HFFc6 (cell line): ENCODE data around the gene SMOC2. TPM values are rescaled to one million over a fixed set of nuclear protein-coding genes. Genes with fewer than 3 reads are reported as not detected.

Experiments
- DNase-seq: peaks from one replicate; pipeline ENCODE4 v3.0.0-alpha.2; 2018
- H3K27ac Mint-ChIP-seq: 2 replicates; pipeline ENCODE4 v1.8.0; 2020; ENCODE audit warnings: mild to moderate bottlenecking, mixed read lengths
- H3K27me3 Mint-ChIP-seq: 2 replicates; pipeline ENCODE4 v1.8.0; 2021; ENCODE audit warnings: mild to moderate bottlenecking, moderate library complexity, mixed read lengths; ENCODE audit not compliant: insufficient read depth
- H3K36me3 Mint-ChIP-seq: 2 replicates; pipeline ENCODE4 v1.8.0; 2021; ENCODE audit warnings: low read depth, mixed read lengths
- H3K4me1 Mint-ChIP-seq: 2 replicates; pipeline ENCODE4 v1.8.0; 2020; ENCODE audit warnings: low read depth, mixed read lengths
- H3K4me3 Mint-ChIP-seq: 2 replicates; pipeline ENCODE4 v1.8.0; 2020; ENCODE audit warnings: mild to moderate bottlenecking, moderate library complexity, mixed read lengths
- H3K9me3 Mint-ChIP-seq: 2 replicates; pipeline ENCODE4 v1.8.0; 2020; ENCODE audit warnings: mild to moderate bottlenecking, mixed read lengths
- total RNA-seq, 6 experiments: library from RNA; stranded (reverse); fragmentation: NEBNext Ultra II Directional; extraction: Animal tissue kit (Norgen Biotek cat#: 25700); gene quantifications; 2 replicates in 1 of 6; 3 replicates in 5 of 6; pipeline ENCODE4 v1.2.3, GENCODE V29; 2021
- TF ChIP-seq, protein P1 (sequence below): fragments of 200-600 bp; sonication (generic); IDR thresholded peaks from 2 replicates; pipeline ENCODE4 v1.5.0; 2021; ENCODE audit warnings: antibody characterized with exemption, mild to moderate bottlenecking

Gene SMOC2
- total RNA-seq, 6 experiments from 2014 or later, result not detected

DNA sequence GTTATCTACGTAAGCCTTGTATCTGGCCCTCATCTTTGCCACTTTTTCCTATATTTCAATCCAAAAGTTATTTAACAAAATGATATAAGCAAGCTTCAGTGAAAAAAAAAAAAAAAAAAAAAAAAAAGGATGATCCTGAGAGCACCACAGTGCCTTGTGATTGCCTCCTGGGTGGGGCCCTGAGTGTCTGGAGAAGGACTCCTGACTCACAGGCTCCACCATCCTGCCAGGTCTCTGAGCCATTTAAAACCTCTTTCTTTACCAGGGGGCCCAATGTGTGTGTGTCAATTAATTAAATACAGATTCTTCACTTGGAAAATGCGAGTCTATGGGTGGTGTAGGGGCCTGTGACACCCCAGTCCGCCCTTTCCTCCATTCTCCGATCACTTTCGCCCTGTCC is 105.2 kb downstream of the SMOC2 start:
- H3K27me3 Mint-ChIP-seq, result peaks cover 2% of the 10 kb centered on the region; the same call in 1 of the 2 replicates
- no peak overlapping the region for H3K27ac Mint-ChIP-seq
- H3K4me3 Mint-ChIP-seq, result no peak overlapping the region
- H3K9me3 Mint-ChIP-seq, result peaks cover 42% of the 10 kb centered on the region
- no peak for DNase-seq
- H3K4me1 Mint-ChIP-seq, result no peaks in the 10 kb centered on the region
- 0 out of 2 replicates have a peak, but pooled peaks cover 4% of the 10 kb centered on the region for H3K36me3 Mint-ChIP-seq
- TF ChIP-seq, protein P1, sequence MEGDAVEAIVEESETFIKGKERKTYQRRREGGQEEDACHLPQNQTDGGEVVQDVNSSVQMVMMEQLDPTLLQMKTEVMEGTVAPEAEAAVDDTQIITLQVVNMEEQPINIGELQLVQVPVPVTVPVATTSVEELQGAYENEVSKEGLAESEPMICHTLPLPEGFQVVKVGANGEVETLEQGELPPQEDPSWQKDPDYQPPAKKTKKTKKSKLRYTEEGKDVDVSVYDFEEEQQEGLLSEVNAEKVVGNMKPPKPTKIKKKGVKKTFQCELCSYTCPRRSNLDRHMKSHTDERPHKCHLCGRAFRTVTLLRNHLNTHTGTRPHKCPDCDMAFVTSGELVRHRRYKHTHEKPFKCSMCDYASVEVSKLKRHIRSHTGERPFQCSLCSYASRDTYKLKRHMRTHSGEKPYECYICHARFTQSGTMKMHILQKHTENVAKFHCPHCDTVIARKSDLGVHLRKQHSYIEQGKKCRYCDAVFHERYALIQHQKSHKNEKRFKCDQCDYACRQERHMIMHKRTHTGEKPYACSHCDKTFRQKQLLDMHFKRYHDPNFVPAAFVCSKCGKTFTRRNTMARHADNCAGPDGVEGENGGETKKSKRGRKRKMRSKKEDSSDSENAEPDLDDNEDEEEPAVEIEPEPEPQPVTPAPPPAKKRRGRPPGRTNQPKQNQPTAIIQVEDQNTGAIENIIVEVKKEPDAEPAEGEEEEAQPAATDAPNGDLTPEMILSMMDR, result no peak

DNA sequence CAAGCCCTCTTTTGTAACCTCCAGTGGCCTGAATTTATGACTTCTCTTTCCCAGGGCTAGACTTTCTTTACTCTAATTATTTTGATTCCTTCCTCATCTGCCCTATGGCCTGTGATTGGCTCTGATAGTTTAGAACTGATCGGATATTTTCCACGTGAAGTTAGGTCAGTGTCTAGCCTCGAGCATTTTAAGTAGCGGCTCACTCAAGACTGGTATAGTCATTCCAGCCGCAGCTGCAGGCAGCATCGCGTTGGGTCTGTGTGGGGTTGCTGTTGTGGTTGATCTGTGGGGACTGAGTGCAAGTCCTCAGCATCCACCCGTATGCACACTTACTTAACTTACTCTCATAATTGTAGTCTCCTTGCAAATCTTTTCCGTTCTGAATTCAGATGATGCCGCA is 105.7 kb downstream of the SMOC2 start:
- Mint-ChIP-seq H3K9me3 (peaks cover 36% of the 10 kb centered on the region), H3K4me3 (no peak overlapping the region), H3K4me1 (no peaks in the 10 kb centered on the region), H3K27me3 (peaks cover 2% of the 10 kb centered on the region; the same call in 1 of the 2 replicates), H3K27ac (no peak overlapping the region), H3K36me3 (0 out of 2 replicates have a peak, but pooled peaks cover 4% of the 10 kb centered on the region)
- DNase-seq, result no peak
- TF ChIP-seq, protein P1, result no peak

DNA sequence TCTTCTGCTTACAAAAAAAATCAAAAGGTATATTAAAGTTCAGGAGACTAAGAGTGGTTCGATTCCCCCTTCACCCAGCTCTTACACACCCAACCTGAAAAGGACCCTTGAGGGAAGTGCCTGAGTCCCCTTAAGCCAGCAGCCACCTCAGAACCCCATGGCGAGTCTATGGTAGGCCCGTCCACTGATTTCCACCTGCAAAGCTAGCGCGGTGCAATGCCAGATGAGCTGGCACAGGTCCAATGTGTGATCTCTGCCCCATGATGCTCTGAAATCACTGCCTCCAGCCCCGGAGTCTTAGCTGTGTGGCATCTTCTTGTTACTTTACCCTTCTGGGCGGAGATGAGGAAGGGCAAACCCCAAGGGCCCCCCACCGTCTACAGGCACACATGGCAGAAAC is 109.3 kb downstream of the SMOC2 start:
- 0 out of 2 replicates have a peak, but pooled peaks cover 4% of the 10 kb centered on the region for H3K36me3 Mint-ChIP-seq
- H3K4me1 Mint-ChIP-seq, result no peaks in the 10 kb centered on the region
- H3K27ac Mint-ChIP-seq, result no peak overlapping the region
- H3K9me3 Mint-ChIP-seq, result peaks cover 31% of the 10 kb centered on the region
- no peak for DNase-seq
- no peak overlapping the region for H3K4me3 Mint-ChIP-seq
- TF ChIP-seq, protein P1, result no peak
- peaks cover 2% of the 10 kb centered on the region; the same call in 1 of the 2 replicates for H3K27me3 Mint-ChIP-seq

DNA sequence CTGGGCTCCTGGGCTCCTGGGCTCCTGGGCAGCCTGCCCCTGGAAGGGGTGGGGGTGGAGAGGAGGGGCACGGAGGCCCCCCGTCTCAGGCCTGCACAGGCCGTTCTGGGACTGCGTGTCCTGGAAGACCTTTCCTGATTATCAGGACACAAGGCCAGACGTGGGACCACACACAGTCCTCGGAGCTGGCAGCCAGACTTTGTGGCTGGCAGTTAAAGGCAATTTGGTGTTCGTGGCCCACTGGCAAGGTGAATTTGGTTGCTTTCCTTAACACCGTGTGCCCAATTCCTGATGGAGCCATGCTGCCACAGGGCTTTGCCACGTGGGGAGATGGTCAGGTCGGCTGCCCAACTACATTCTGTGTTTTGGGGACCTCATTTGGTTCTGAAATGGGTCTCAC is 113.5 kb downstream of the SMOC2 start:
- Mint-ChIP-seq H3K9me3 (peaks cover 43% of the 10 kb centered on the region), H3K27ac (no peak overlapping the region), H3K4me3 (no peak overlapping the region), H3K4me1 (no peaks in the 10 kb centered on the region), H3K27me3 (peaks cover 3% of the 10 kb centered on the region; the same call in 1 of the 2 replicates), H3K36me3 (peaks cover 5% of the 10 kb centered on the region; the same call in 1 of the 2 replicates)
- no peak for DNase-seq
- TF ChIP-seq, protein P1, result no peak

DNA sequence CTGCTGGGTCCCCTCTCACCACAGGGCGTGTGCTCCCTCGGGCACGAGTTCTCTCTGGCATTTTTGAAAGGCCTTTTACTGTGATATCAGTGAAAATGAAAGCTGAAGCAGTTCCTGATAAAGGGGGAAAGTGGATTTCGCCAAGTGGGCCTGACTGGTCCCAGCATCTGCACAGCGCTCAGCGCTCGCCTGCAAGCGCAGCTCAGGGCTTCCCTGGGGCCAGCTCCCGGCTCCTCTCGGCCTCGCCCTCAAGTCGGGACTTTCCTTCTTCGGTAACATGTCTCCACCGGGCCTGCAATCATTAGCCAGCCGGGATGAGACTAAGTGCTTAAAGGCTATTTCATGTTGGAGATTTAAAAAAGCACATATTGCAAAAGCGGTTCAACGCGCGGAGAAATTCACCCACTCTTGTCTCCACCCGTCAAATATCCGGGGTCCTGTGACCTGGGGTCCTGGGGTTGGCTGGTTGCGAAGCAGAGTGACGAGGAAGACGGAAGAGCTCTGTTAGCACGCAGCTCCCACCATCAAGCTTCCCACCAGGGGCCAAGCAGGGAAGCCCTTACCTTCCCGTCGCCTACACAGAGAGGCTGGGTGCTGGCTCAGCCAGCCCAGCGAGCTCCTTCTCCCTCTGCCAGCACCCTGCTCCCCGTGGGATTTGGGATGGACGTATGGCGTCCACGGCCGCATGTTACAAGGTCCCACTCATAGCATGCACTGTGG is 114.1 kb downstream of the SMOC2 start:
- Mint-ChIP-seq H3K27ac (no peak overlapping the region), H3K36me3 (peaks cover 7% of the 10 kb centered on the region; the same call in 1 of the 2 replicates), H3K4me1 (no peaks in the 10 kb centered on the region), H3K27me3 (peaks cover 3% of the 10 kb centered on the region; the same call in 1 of the 2 replicates), H3K9me3 (peaks cover 49% of the 10 kb centered on the region), H3K4me3 (no peak overlapping the region)
- no peak for DNase-seq
- TF ChIP-seq, protein P1, result no peak
